Stimulated activated CD8-positive, alpha-beta memory T cell treated with anti-CD3 and anti-CD28 coated beads, Interleukin-15, amount 100 ng/mL, for 24 hours (primary cell): ENCODE results near the gene PSMB9.
"Not testable (repeated sequence)": the region's sequence is repeated elsewhere in the genome, so short reads cannot be mapped to it uniquely, and the experiment has no call there.

ENCODE experiments used
- DNase-seq: peaks from one replicate; pipeline ENCODE4 v3.0.0-alpha.2; 2020; ENCODE audit warnings: low read depth

Gene PSMB9

GRCh38 chr6:32853541-32854375 lies at the start of gene PSMB9, which contains the start of gene TAP1:
Gene PSMB9 (plus strand): TSS chr6:32854192. CDS start chr6:32854230, 38 bp downstream.
Gene TAP1 (minus strand): TSS chr6:32853704. CDS start chr6:32853636, 68 bp downstream.
- peak; percentile 81 for DNase-seq

DNA sequence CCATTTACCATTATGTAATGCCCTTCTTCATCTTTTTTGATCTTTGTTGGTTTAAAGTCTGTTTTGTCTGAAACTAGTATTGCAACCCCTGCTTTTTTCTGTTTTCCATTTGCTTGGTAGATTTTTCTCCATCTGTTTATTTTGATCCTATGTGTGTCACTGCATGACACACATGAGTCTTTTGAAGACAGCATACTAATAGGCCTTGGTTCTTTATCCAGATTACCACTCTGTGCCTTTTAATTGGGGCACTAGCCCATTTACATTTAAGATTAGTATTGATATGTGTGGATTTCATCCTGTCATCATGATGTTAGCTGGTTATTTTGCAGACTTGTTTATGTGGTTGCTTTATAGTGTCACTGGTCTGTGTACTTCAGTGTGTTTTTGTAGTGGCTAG lies 48.6 kb upstream of the PSMB9 start:
- not testable (repeated sequence) for DNase-seq

GRCh38 chr6:32807020-32807580 lies 46.9 kb upstream of the PSMB9 start:
- DNase-seq: no peak

DNA sequence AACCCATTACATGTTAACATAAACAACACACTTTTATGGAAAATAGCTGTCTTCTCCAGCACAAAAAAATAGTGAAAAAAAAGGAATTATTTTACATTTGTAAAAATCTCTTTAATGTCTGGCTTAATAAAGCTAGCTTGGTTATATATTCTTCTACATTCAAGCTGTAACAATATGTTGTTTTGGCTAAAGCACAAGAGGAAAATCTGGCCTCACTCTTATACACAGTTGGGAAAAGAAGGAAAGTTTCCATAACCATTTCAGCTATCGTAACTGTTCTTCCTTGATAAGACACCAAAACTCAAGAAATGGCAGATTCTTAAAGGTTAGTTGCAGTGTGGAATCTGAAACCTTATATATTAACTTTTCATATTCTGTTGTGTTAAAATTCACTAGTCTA lies 44.8 kb upstream of the PSMB9 start:
- DNase-seq: no peak

- DNase-seq: no peak
These were observed 39.8 kb upstream of the PSMB9 start for GRCh38 chr6:32814145-32814544.

GRCh38 chr6:32815115-32815514 lies 38.9 kb upstream of the PSMB9 start:
- no peak for DNase-seq

DNA sequence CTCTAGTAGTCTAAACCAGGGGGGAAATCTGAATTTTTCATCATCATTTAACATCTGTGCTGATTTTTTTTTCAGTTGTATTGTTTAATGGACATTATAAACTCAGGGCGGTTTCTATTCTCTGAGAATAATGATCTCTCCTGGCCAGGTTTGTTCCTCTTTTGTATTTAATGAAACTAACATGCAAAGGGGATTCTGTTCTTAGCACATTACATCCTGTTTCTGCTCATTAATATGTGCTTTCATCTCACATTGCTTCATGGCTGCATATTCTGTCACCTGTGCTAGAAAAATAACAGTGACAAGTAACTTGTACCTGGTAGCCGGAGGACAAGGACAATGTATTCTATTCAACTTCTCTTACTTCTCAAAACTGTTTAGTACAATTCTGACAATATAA lies 38.0 kb upstream of the PSMB9 start:
- DNase-seq: no peak

DNA sequence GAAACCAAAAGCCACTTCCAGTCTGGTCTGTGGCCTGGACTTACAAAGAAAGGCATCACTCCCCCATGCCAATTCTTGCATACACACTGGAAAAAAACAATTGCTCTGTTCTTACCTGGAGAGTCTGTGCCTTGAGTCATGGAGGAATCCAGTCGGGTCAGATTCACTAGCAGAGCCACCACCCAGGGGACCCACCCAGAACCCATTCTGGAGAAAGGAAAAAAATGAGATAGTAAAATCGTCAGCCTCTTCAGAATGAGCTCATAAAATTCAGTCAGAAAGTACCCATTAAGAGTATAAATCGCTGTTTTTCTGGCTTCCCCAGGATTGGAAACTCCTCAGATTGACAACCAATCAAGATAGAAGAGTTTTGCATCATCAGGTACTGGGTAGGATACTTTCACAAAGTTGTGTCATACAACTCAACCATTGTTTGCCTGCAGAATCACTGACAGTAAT lies 37.2 kb upstream of the PSMB9 start, which contains the start of gene HLA-DOB:
HLA-DOB (minus strand) TSS at position 257 of the 459 bp plus-strand sequence; CDS start at position 206, 51 bp downstream.
- DNase-seq: no peak

GRCh38 chr6:32818867-32819266 lies 35.1 kb upstream of the PSMB9 start:
- no peak for DNase-seq

- no peak for DNase-seq
These were observed 34.3 kb upstream of the PSMB9 start for GRCh38 chr6:32819729-32820128.

- DNase-seq: no peak
These were observed 28.0 kb upstream of the PSMB9 start for GRCh38 chr6:32825966-32826365.

- no peak for DNase-seq
These were observed 27.0 kb upstream of the PSMB9 start for GRCh38 chr6:32827025-32827424.

DNA sequence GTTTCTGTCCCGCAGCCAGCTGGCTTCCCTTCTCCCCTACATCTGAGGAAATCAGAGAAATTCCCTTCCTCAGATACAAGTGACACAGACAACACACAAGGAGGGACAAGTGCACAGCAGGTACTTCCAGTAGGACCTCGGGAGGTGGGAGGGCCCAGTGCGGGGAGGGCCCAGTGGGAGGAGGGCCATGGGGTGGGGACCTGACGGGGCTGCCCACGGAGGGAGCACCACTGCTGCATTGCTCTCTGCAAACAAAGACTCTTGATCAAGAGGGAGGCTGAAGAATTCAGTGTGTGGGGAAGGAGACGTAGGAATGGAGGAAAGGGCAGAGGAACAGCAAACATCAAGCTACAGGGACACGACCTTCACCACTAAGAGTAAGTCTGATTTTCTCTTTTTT lies 24.5 kb upstream of the PSMB9 start:
- DNase-seq: no peak

DNA sequence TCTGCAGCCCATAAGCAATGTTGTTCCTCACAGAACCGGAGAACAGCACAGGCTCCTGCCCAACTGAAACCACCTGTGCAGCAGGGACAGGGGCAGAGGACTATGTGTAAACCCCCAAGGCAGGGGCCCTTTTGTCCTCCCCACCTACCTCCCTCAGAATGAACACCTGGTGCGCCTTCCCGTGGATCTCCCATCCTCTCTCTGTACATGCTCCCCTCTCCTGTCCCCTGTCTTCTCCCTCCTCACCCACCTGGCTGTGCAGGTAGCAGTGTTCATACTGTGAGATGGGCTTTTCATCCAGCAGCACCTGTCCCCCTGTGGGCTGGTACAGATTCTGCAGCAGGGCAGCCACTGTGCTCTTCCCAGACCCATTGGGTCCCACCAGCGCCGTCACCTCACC lies 24.0 kb upstream of the PSMB9 start:
- no peak for DNase-seq

- no peak for DNase-seq
These were observed 23.1 kb upstream of the PSMB9 start for GRCh38 chr6:32830936-32831335.

DNA sequence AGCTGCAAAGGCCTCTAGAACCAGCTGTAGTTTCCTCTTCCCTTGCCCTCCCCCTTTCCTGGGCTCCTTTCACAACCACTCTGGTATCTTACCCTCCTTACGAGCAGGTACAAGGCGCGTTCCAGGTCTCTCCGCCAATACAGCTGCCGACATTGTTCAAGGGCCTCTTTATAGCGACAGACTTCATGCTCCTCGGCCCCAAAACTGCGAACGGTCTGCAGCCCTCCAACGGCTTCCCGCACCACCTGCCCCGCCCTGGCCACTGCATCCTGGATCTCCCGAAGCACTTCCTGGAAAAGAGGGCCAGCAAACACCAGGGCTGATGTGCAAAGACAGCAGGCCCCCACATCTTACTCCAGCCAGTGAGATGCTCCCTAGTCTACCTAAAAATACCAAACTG lies 21.5 kb upstream of the PSMB9 start:
- DNase-seq: no peak

DNA sequence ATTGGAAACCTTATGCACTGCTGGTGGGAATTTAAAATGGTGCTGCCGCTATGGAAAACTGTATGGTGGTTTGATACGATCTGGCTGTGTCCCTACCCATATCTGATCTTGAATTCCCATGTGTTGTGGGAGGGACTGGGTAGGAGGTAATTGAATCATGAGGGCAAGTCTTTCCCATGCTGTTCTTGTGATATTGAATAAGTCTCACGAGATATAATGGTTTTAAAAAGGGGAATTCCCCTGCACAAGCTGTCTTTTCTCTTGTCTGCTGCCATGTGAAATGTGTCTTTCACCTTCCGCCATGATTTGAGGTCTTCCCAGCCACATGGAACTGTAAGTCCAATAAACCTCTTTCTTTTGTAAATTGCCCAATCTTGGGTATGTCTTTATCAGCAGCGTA lies 20.3 kb upstream of the PSMB9 start:
- DNase-seq: no peak

GRCh38 chr6:32835167-32835893 lies 18.7 kb upstream of the PSMB9 start:
- no peak for DNase-seq

GRCh38 chr6:32836873-32837272 lies 17.1 kb upstream of the PSMB9 start:
- no peak for DNase-seq

DNA sequence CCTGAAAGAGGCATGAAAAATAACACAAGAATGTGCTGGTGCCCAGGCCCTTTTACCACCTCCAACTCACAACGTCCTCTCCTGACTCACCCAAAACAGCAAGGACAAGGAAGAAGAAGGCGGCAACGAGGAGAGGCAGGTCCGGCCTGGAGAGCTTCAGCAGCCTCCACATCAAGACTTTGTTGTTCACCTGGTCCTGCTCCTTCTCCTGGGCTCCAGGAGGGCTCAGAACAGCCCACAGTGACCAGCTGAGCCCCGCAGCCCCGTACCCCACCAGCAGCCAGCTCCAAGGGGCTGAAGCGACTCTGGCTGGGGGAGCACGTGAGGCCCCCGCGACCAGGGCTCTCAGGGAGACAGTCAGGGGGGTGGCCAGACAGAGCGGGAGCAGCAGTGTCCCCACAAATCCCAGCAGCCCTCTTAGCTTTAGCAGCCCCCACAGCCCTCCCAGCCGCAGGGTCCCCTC lies 16.3 kb upstream of the PSMB9 start:
- no peak for DNase-seq

- DNase-seq: peak; percentile 99
These were observed 15.7 kb upstream of the PSMB9 start, which contains the start of gene TAP2 for GRCh38 chr6:32838114-32838958. Gene TAP2 (minus strand): TSS chr6:32838739. CDS start chr6:32838233, 506 bp downstream.

DNA sequence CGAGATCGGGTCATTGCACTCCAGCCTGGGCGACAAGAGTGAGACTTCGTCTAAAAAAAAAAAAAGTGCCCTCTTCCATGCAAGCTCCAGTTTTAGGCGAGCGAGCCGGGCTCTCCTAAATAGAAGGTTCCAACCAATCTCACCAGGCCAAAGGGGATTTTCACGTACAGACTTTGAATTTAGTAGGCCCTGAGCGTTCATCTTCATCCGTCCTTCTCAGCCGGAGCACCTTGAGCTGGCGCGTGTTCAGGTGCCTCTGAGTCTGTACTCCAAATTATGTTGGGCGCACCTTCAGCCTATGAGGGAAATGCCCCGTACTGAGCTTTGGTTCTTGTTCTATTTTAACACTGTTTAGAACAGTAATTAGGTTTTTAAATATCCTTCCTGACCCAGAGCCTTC lies 14.6 kb upstream of the PSMB9 start:
- DNase-seq: no peak
